Mesenchymal stem cell (in vitro differentiated cells and primary cell): ENCODE measurements around the gene PRKCB.

Experiments
- DNase-seq: peaks from one replicate; pipeline ENCODE4 v3.0.0-alpha.2; 2013
- H2AFZ ChIP-seq: one replicate; pipeline ENCODE4 v1.6.1; 2013; ENCODE audit warnings: low read depth, mild to moderate bottlenecking, control low read depth, inconsistent platforms, low read length, moderate library complexity
- H2AK5ac ChIP-seq: 2 replicates; pipeline ENCODE4 v1.6.1; 2013; ENCODE audit warnings: low read length, moderate library complexity, mild to moderate bottlenecking, inconsistent platforms; ENCODE audit not compliant: severe bottlenecking
- H2BK120ac ChIP-seq: one replicate; pipeline ENCODE4 v1.6.1; 2013; ENCODE audit warnings: low read depth, mild to moderate bottlenecking, inconsistent platforms, low read length, moderate library complexity
- H2BK12ac ChIP-seq, 2 experiments: one replicate each; pipeline ENCODE4 v1.6.1; 2013; ENCODE audit warnings: inconsistent platforms in 2 of 2, low read length in 2 of 2, mild to moderate bottlenecking in 2 of 2, moderate library complexity in 2 of 2, control low read depth in 1 of 2
- H2BK15ac ChIP-seq: one replicate; pipeline ENCODE4 v1.6.1; 2013; ENCODE audit warnings: mild to moderate bottlenecking, low read depth, inconsistent platforms; ENCODE audit not compliant: poor library complexity, severe bottlenecking
- H2BK5ac ChIP-seq: 2 replicates; pipeline ENCODE4 v1.6.1; 2013; ENCODE audit warnings: low read depth, mild to moderate bottlenecking, low read length, control low read depth, inconsistent platforms; ENCODE audit not compliant: poor library complexity, severe bottlenecking
- H3K14ac ChIP-seq, 2 experiments: one replicate each; pipeline ENCODE4 v1.6.1; 2013; ENCODE audit warnings: inconsistent platforms in 2 of 2, low read length in 2 of 2, control low read depth in 1 of 2, mild to moderate bottlenecking in 1 of 2, moderate library complexity in 1 of 2
- H3K18ac ChIP-seq, 2 experiments: one replicate each; pipeline ENCODE4 v1.6.1; 2013; ENCODE audit warnings: inconsistent platforms in 2 of 2, low read length in 2 of 2, control low read depth in 1 of 2, low read depth in 1 of 2, mild to moderate bottlenecking in 1 of 2
- H3K23ac ChIP-seq, 2 experiments: one replicate each; pipeline ENCODE4 v1.6.1; 2013; ENCODE audit warnings: inconsistent platforms in 2 of 2, low read length in 2 of 2, mild to moderate bottlenecking in 2 of 2, moderate library complexity in 2 of 2, control low read depth in 1 of 2
- H3K27ac ChIP-seq: 2 replicates; pipeline ENCODE4 v1.5.1; 2013; ENCODE audit warnings: mild to moderate bottlenecking, moderate library complexity, low read length, control low read depth, inconsistent platforms; ENCODE audit not compliant: poor library complexity, severe bottlenecking
- H3K27me3 ChIP-seq, 2 experiments: 2 replicates each; pipeline versions ENCODE4 v1.6.1 to v1.7.0; 2013; ENCODE audit warnings: low read length in 2 of 2, mild to moderate bottlenecking in 2 of 2, moderate library complexity in 2 of 2, control low read depth in 1 of 2, inconsistent platforms in 1 of 2; ENCODE audit not compliant: control insufficient read depth in 1 of 2, insufficient read depth in 1 of 2
- H3K36me3 ChIP-seq, 2 experiments: 2 replicates each; pipeline versions ENCODE4 v1.6.1 to v1.7.0; 2013; ENCODE audit warnings: low read length in 2 of 2, control low read depth in 1 of 2, inconsistent platforms in 1 of 2, low read depth in 1 of 2, mild to moderate bottlenecking in 1 of 2; ENCODE audit not compliant: insufficient read depth in 2 of 2, control insufficient read depth in 1 of 2
- H3K4ac ChIP-seq, 2 experiments: one replicate each; pipeline ENCODE4 v1.6.1; 2013; ENCODE audit warnings: inconsistent platforms in 2 of 2, low read length in 2 of 2, mild to moderate bottlenecking in 2 of 2, moderate library complexity in 2 of 2, control low read depth in 1 of 2, low read depth in 1 of 2
- H3K4me1 ChIP-seq: 2 replicates; pipeline ENCODE4 v1.6.1; 2013; ENCODE audit warnings: low read depth, low read length, control low read depth; ENCODE audit not compliant: control insufficient read depth, insufficient read depth
- H3K4me2 ChIP-seq: 2 replicates; pipeline ENCODE4 v1.6.1; 2013; ENCODE audit warnings: low read length, mild to moderate bottlenecking, inconsistent platforms; ENCODE audit not compliant: poor library complexity, severe bottlenecking
- H3K4me3 ChIP-seq, 2 experiments: 2 replicates each; pipeline versions ENCODE4 v1.5.1 to v1.7.0; 2013; ENCODE audit warnings: low read length in 2 of 2, mild to moderate bottlenecking in 2 of 2, control low read depth in 1 of 2, low read depth in 1 of 2; ENCODE audit not compliant: insufficient read depth in 1 of 2
- H3K79me1 ChIP-seq: replicated peaks from 2 replicates; pipeline ENCODE4 v1.6.1; 2013; ENCODE audit warnings: mild to moderate bottlenecking, control low read depth, low read length, inconsistent platforms; ENCODE audit not compliant: poor library complexity, severe bottlenecking
- H3K9ac ChIP-seq: 2 replicates; pipeline ENCODE4 v1.7.0; 2013; ENCODE audit warnings: mild to moderate bottlenecking, low read length, moderate library complexity
- H3K9me3 ChIP-seq: 2 replicates; pipeline ENCODE4 v1.7.0; 2013; ENCODE audit warnings: mild to moderate bottlenecking, low read length; ENCODE audit not compliant: control insufficient read depth
- H4K8ac ChIP-seq: one replicate; pipeline ENCODE4 v1.6.1; 2013; ENCODE audit warnings: inconsistent platforms, mild to moderate bottlenecking, low read length, moderate library complexity
- H4K91ac ChIP-seq: one replicate; pipeline ENCODE4 v1.6.1; 2013; ENCODE audit warnings: mild to moderate bottlenecking, low read length, inconsistent platforms
- WGBS: methylation state at CpG from one replicate; pipeline ENCODE4 v1.1.7; 2013; ENCODE audit warnings: mixed read lengths; 5-methylcytosine and 5-hydroxymethylcytosine counted together

The PRKCB gene

GRCh38 chr16:23991066-23991465, 155.3 kb downstream of the PRKCB start:
- Histone ChIP-seq H3K14ac (no peak overlapping the region), H3K4me2 (no peak overlapping the region), H3K4me1 (no peaks in the 10 kb centered on the region), H2BK15ac (no peak overlapping the region), H3K4me3 (no peak overlapping the region), H3K27me3 (no peaks in the 10 kb centered on the region), H2AK5ac (no peak overlapping the region), H4K8ac (no peak overlapping the region), H2BK12ac (no peak overlapping the region), H3K4ac (no peak overlapping the region), H4K91ac (no peak overlapping the region), H3K23ac (no peak overlapping the region), H3K79me1 (no peaks in the 10 kb centered on the region), H3K36me3 (no peaks in the 10 kb centered on the region), H2BK5ac (no peak overlapping the region), H3K18ac (no peak overlapping the region), H2BK120ac (no peak overlapping the region), H3K9ac (no peak overlapping the region), H3K9me3 (no peaks in the 10 kb centered on the region), H2AFZ (no peak overlapping the region), H3K27ac (no peak overlapping the region)
- DNase-seq, result no peak

DNA sequence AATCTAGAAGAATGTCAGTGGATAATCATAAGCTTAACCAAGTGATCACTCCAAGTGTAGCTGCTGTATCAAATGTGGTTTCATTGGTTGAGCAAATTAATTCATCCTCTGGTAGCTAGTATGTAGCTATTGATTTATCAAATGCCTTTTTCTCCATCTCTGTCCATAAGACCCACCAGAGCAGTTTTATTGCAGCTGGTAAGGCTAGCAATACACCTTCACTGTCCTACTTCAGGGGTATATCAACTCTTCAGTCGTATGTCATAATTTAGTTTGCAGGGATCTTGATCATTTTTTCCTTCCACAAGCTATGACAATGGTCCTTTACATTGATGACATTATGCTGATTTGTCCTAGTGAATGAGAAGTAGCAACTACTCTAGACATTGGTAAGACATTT, 158.8 kb downstream of the PRKCB start:
- H2AK5ac ChIP-seq, result no peak overlapping the region
- H3K27me3 ChIP-seq, result no peaks in the 10 kb centered on the region
- H3K18ac ChIP-seq, result no peak overlapping the region
- H4K91ac ChIP-seq, result no peak overlapping the region
- no peaks in the 10 kb centered on the region for H3K79me1 ChIP-seq
- H2BK15ac ChIP-seq, result no peak overlapping the region
- H4K8ac ChIP-seq, result no peak overlapping the region
- H2AFZ ChIP-seq, result no peak overlapping the region
- H3K23ac ChIP-seq, result no peak overlapping the region
- DNase-seq, result no peak
- no peak overlapping the region for H3K4me2 ChIP-seq
- no peaks in the 10 kb centered on the region for H3K4me1 ChIP-seq
- H2BK5ac ChIP-seq, result no peak overlapping the region
- H3K9ac ChIP-seq, result no peak overlapping the region
- H3K9me3 ChIP-seq, result no peaks in the 10 kb centered on the region
- no peak overlapping the region for H3K4ac ChIP-seq
- 60% methylated on average over 1 of the region's 1 CpG for WGBS
- no peak overlapping the region for H3K27ac ChIP-seq
- no peak overlapping the region for H3K4me3 ChIP-seq
- H3K36me3 ChIP-seq, result no peaks in the 10 kb centered on the region
- H2BK12ac ChIP-seq, result no peak overlapping the region
- H2BK120ac ChIP-seq, result no peak overlapping the region
- no peak overlapping the region for H3K14ac ChIP-seq

DNA sequence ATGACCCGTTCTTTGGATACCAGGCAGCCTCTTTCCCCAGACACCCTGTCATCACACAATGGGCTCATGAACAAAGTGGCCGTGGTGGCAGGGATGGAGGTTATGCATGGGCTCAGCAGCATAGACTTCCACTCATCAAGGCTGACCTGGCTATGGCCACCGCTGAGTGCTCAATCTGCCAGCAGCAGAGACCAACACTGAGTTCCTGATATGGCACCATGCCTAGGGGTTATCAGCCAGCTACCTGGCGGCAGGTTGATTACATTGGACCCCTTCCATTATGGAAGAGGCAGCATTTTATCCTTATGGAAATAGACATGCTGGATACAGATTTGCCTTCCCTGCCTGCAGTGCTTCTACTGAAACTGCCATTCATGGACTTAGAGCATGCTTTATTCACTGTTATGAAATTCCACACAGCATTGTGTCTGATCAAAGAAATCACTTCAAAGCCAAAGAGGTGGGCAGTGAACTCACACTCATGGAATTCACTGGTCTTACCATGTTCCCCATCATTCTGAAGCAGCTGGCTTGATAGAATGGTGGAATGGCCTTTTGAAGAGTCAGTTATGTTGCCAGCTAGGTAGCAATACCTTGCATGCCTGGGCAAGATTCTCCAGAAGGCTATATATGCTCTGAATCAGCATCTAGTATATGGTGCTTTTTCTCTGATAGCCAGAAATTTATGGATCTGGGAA, 160.6 kb downstream of the PRKCB start:
- H3K4me3 ChIP-seq, result no peak overlapping the region
- H2AK5ac ChIP-seq, result no peak overlapping the region
- no peak overlapping the region for H2AFZ ChIP-seq
- no peaks in the 10 kb centered on the region for H3K27me3 ChIP-seq
- H3K9me3 ChIP-seq, result no peaks in the 10 kb centered on the region
- H4K91ac ChIP-seq, result no peak overlapping the region
- H2BK15ac ChIP-seq, result no peak overlapping the region
- no peak overlapping the region for H3K14ac ChIP-seq
- no peak for DNase-seq
- 80% methylated on average over 4 of the region's 4 CpGs for WGBS
- no peak overlapping the region for H2BK12ac ChIP-seq
- H2BK5ac ChIP-seq, result no peak overlapping the region
- H4K8ac ChIP-seq, result no peak overlapping the region
- no peak overlapping the region for H3K23ac ChIP-seq
- no peaks in the 10 kb centered on the region for H3K36me3 ChIP-seq
- no peaks in the 10 kb centered on the region for H3K79me1 ChIP-seq
- no peak overlapping the region for H3K9ac ChIP-seq
- H2BK120ac ChIP-seq, result no peak overlapping the region
- H3K4me1 ChIP-seq, result no peaks in the 10 kb centered on the region
- H3K4ac ChIP-seq, result no peak overlapping the region
- H3K27ac ChIP-seq, result no peak overlapping the region
- no peak overlapping the region for H3K4me2 ChIP-seq
- H3K18ac ChIP-seq, result no peak overlapping the region

DNA sequence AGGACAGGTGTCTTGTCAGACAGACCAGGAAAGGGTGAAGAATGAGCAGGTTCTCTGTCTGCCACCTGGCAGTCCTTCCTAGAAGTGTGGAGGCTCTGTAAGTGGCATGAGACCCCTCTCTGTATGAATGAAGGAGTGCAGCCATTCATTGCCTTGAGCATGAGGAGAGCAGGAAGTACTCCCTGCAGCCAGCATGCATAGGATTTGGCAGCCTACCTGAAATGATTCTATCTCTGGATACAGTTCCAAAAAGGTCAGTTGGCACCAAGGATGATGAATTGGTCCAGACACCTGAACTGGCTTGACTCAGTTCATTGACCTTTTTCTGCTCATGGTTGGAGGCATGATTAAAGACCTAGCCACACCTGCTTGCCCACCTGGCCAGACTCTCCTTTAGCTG, 163.0 kb downstream of the PRKCB start:
- H2AFZ ChIP-seq, result no peak overlapping the region
- H3K9ac ChIP-seq, result no peak overlapping the region
- H3K27ac ChIP-seq, result no peak overlapping the region
- no peak for DNase-seq
- no peak overlapping the region for H3K4me2 ChIP-seq
- no peak overlapping the region for H3K14ac ChIP-seq
- H3K79me1 ChIP-seq, result no peaks in the 10 kb centered on the region
- H3K18ac ChIP-seq, result no peak overlapping the region
- no peak overlapping the region for H2AK5ac ChIP-seq
- H3K36me3 ChIP-seq, result no peaks in the 10 kb centered on the region
- H2BK120ac ChIP-seq, result no peak overlapping the region
- H3K9me3 ChIP-seq, result no peaks in the 10 kb centered on the region
- H3K4me1 ChIP-seq, result no peaks in the 10 kb centered on the region
- no peak overlapping the region for H3K4me3 ChIP-seq
- no peak overlapping the region for H3K23ac ChIP-seq
- no peak overlapping the region for H3K4ac ChIP-seq
- H2BK15ac ChIP-seq, result no peak overlapping the region
- no peak overlapping the region for H4K8ac ChIP-seq
- no peak overlapping the region for H4K91ac ChIP-seq
- H2BK12ac ChIP-seq, result no peak overlapping the region
- H3K27me3 ChIP-seq, result no peaks in the 10 kb centered on the region
- H2BK5ac ChIP-seq, result no peak overlapping the region
